Measurements from ENCODE around the gene KLK8. TPM values are rescaled to one million over a fixed set of nuclear protein-coding genes. Genes with fewer than 3 reads are reported as not detected.
"Not testable (repeated sequence)": the region's sequence is repeated elsewhere in the genome, so short reads cannot be mapped to it uniquely, and the experiment has no call there.

The KLK8 gene
- total RNA-seq, 1 donor from 2014 or later, result not detected

DNA sequence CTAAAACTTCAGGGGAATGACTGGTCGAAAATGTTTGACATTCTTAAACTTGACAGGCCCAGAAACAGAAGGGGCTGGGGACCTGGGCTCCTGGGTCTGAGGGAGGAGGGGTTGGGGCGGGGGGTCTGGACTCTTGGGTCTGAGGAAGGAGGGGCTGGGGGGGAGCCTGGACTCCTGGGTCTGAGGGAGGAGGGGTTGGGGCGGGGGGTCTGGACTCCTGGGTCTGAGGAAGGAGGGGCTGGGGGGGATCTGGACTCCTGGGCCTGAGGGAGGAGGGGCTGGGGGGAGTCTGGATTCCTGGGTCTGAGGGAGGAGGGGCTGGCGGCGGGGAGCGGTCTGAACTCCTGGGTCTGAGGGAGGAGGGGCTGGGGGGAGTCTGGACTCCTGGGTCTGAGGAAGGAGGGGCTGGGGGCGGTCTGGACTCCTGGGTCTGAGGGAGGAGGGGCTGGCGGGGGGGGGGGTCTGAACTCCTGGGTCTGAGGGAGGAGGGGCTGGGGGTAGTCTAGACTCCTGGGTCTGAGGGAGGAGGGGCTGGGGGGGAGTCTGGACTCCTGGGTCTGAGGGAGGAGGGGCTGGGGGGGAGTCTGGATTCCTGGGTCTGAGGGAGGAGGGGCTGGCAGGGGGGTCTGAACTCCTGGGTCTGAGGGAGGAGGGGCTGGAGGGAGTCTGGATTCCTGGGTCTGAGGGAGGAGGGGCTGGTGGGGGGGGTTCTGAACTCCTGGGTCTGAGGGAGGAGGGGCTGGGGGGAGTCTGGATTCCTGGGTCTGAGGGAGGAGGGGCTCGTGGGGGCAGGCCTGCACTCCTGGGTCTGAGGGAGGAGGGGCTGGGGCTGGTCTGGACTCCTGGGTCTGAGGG lies 26.5 kb downstream of the KLK8 start:
- H3K27ac Mint-ChIP-seq (ENCODE audit: unreplicated experiment), result no peak overlapping the region
- peaks cover 2% of the 10 kb centered on the region for H3K36me3 Mint-ChIP-seq (ENCODE audit: low read depth, unreplicated experiment)
- no peak overlapping the region for H3K4me2 ChIP-seq (ENCODE audit: low read length)
- H3K27me3 Mint-ChIP-seq (ENCODE audit: low read depth, unreplicated experiment), result peaks cover 21% of the 10 kb centered on the region
- FAIRE-seq (no peak), DNase-seq (ENCODE audit: low read depth) (no peak)
- H3K4me3 ChIP-seq (ENCODE audit: insufficient read depth, low read depth, low read length), result no peak overlapping the region
- H3K36me3 ChIP-seq (ENCODE audit: insufficient read depth, low read length), result no peaks in the 10 kb centered on the region
- H3K4me1 Mint-ChIP-seq (ENCODE audit: low read depth, unreplicated experiment), result no peaks in the 10 kb centered on the region
- no peak overlapping the region for H3K9ac ChIP-seq (ENCODE audit: low read length)
- H3K27ac ChIP-seq (ENCODE audit: low read depth, low read length), result no peak overlapping the region
- H2AFZ ChIP-seq (ENCODE audit: low read depth, low read length), result no peak overlapping the region
- no peaks in the 10 kb centered on the region for H3K9me3 Mint-ChIP-seq (ENCODE audit: unreplicated experiment)
- H3K27me3 ChIP-seq (ENCODE audit: insufficient read depth, low read length), result no peaks in the 10 kb centered on the region
- H3K9me3 ChIP-seq (ENCODE audit: insufficient read depth, low read depth, low read length), result no peaks in the 10 kb centered on the region
- no peaks in the 10 kb centered on the region for H3K4me1 ChIP-seq (ENCODE audit: insufficient read depth, low read length)
- H4K20me1 ChIP-seq (ENCODE audit: insufficient read depth, low read length), result no peaks in the 10 kb centered on the region
- no peaks in the 10 kb centered on the region for H3K79me2 ChIP-seq (ENCODE audit: insufficient read depth, low read length)
- no peak overlapping the region for H3K4me3 Mint-ChIP-seq (ENCODE audit: unreplicated experiment)
- TF ChIP-seq CTCF (IDR thresholded peaks at IDR 0.05; ENCODE audit: insufficient read depth, low read depth, low read length), result no peak

DNA sequence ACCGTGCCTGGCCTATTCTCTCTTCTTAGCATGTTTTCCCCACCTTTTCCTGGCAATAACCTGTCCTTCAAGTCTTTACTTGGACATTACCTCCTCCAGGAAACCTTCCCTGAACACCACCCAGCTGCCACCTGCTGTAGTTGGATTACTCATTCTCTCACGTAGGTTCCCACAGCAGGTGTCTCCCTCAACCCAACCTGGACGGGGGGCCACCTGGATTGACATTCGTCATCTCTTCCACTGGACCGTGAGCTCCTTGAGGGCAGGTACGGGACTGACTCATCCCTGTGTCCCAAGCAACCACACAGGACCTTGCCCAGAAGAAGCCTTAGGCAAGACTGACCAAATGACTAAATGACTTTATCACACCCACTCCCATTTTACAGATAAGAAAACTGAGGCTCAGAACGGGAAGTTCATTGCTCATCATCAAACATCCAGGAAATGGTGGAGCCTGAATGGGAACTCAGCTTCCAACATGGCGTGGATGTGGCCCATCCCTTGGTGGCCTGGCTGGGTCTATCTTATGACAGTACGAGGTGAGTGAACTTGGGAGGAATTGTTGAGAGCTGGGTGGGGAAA lies 28.5 kb downstream of the KLK8 start:
- no peaks in the 10 kb centered on the region for H3K36me3 ChIP-seq (ENCODE audit: insufficient read depth, low read length)
- no peak overlapping the region for H3K4me3 Mint-ChIP-seq (ENCODE audit: unreplicated experiment)
- no peak for TF ChIP-seq EZH2 (IDR thresholded peaks at IDR 0.05; ENCODE audit: insufficient read depth, low read length)
- no peak for TF ChIP-seq CTCF (IDR thresholded peaks at IDR 0.05; ENCODE audit: insufficient read depth, low read depth, low read length)

DNA sequence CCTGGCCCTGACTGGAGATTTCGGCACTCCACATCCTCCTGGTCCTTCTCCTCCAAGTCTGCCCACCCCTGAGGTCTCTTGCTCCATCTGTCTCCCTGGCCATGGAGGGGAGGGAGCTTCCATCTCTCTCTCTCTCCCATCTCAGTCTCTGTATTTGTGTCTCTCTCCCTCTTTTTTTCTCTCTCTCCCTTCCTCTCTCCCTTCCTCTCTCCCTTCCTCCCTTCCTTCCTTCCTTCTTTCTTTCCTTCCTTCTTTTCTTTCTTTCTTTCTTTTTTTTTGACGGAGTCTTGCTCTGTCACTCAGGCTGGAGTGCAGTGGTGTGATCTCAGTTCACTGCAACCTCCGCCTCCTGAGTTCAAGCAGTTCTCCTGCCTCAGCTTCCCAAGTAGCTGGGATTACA lies 31.6 kb downstream of the KLK8 start:
- not testable (repeated sequence) for H3K27me3 ChIP-seq (ENCODE audit: insufficient read depth, low read length); H4K20me1 ChIP-seq (ENCODE audit: insufficient read depth, low read length); H3K27ac Mint-ChIP-seq (ENCODE audit: unreplicated experiment); H3K36me3 ChIP-seq (ENCODE audit: insufficient read depth, low read length); H3K9me3 ChIP-seq (ENCODE audit: insufficient read depth, low read depth, low read length); DNase-seq (ENCODE audit: low read depth); H3K79me2 ChIP-seq (ENCODE audit: insufficient read depth, low read length); H3K9ac ChIP-seq (ENCODE audit: low read length); H2AFZ ChIP-seq (ENCODE audit: low read depth, low read length); H3K4me1 Mint-ChIP-seq (ENCODE audit: low read depth, unreplicated experiment); H3K36me3 Mint-ChIP-seq (ENCODE audit: low read depth, unreplicated experiment); H3K4me2 ChIP-seq (ENCODE audit: low read length); H3K4me1 ChIP-seq (ENCODE audit: insufficient read depth, low read length); H3K4me3 ChIP-seq (ENCODE audit: insufficient read depth, low read depth, low read length); H3K9me3 Mint-ChIP-seq (ENCODE audit: unreplicated experiment); H3K27ac ChIP-seq (ENCODE audit: low read depth, low read length); H3K4me3 Mint-ChIP-seq (ENCODE audit: unreplicated experiment); FAIRE-seq
- H3K27me3 Mint-ChIP-seq (ENCODE audit: low read depth, unreplicated experiment), result peaks cover 20% of the 10 kb centered on the region

More for the DNA sequence above, 28.5 kb downstream of the KLK8 start:
- peaks cover 4% of the 10 kb centered on the region for H3K4me1 Mint-ChIP-seq (ENCODE audit: low read depth, unreplicated experiment)
- FAIRE-seq (no peak), DNase-seq (ENCODE audit: low read depth) (no peak)
- H3K9me3 Mint-ChIP-seq (ENCODE audit: unreplicated experiment), result no peaks in the 10 kb centered on the region
- Histone ChIP-seq H3K27ac (ENCODE audit: low read depth, low read length) (no peak overlapping the region), H3K79me2 (ENCODE audit: insufficient read depth, low read length) (no peaks in the 10 kb centered on the region), H3K9me3 (ENCODE audit: insufficient read depth, low read depth, low read length) (no peaks in the 10 kb centered on the region), H2AFZ (ENCODE audit: low read depth, low read length) (no peak overlapping the region), H3K4me3 (ENCODE audit: insufficient read depth, low read depth, low read length) (no peak overlapping the region), H4K20me1 (ENCODE audit: insufficient read depth, low read length) (no peaks in the 10 kb centered on the region), H3K4me1 (ENCODE audit: insufficient read depth, low read length) (no peaks in the 10 kb centered on the region), H3K9ac (ENCODE audit: low read length) (no peak overlapping the region), H3K27me3 (ENCODE audit: insufficient read depth, low read length) (no peaks in the 10 kb centered on the region), H3K4me2 (ENCODE audit: low read length) (no peak overlapping the region)
- H3K27ac Mint-ChIP-seq (ENCODE audit: unreplicated experiment), result no peak overlapping the region
- peaks cover 21% of the 10 kb centered on the region for H3K27me3 Mint-ChIP-seq (ENCODE audit: low read depth, unreplicated experiment)
- peaks cover 2% of the 10 kb centered on the region for H3K36me3 Mint-ChIP-seq (ENCODE audit: low read depth, unreplicated experiment)

Data from astrocyte (in vitro differentiated cells and primary cell).